ENCODE results near the gene COBLL1.

DNA sequence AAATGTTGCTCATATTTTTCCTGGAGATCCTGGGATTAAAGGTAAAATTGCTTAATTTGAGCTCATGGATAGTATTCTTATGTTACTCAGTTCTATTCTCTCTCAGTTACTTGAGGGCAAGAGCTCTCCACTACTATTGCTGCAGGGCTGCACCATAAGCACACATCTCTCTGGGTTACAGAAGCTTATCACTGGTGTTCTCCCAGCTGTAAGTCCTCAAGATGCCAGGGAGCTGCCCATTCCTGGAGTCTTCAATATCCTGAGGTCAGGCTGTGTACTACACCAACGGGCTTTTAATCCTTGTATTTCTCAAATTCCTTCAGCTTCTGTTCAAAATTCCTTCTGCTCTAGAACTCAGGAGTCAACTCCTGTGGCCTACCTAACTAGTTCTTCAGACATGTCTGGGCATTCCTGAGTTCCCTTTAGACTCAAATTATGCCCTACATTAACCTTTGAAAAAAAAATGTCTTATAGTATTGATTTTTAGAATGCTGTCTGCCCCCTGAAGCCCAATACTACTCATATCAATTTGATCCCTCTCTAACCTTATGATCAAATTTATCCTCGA, 17.7 kb upstream of the COBLL1 start:
- TF ChIP-seq, protein P1, sequence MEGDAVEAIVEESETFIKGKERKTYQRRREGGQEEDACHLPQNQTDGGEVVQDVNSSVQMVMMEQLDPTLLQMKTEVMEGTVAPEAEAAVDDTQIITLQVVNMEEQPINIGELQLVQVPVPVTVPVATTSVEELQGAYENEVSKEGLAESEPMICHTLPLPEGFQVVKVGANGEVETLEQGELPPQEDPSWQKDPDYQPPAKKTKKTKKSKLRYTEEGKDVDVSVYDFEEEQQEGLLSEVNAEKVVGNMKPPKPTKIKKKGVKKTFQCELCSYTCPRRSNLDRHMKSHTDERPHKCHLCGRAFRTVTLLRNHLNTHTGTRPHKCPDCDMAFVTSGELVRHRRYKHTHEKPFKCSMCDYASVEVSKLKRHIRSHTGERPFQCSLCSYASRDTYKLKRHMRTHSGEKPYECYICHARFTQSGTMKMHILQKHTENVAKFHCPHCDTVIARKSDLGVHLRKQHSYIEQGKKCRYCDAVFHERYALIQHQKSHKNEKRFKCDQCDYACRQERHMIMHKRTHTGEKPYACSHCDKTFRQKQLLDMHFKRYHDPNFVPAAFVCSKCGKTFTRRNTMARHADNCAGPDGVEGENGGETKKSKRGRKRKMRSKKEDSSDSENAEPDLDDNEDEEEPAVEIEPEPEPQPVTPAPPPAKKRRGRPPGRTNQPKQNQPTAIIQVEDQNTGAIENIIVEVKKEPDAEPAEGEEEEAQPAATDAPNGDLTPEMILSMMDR (IDR thresholded peaks at IDR 0.05), result no peak
- TF ChIP-seq POLR2A (IDR thresholded peaks at IDR 0.05), result no peak

All from right lobe of liver (tissue), 4 donors.